H1 (cell line): ENCODE measurements around the gene DYRK2. TPM values are rescaled to one million over a fixed set of nuclear protein-coding genes. Genes with fewer than 3 reads are reported as not detected.

Source experiments
- CTCF ChIA-PET: fragments of 300-600 bp; sonication (Branson Sonifier 250); formaldehyde crosslinking; loops from one replicate; lab custom pipeline; 2021; ENCODE audit not compliant: partially characterized antibody; lab: Charles Lee
- POLR2A ChIA-PET: fragments of 300-600 bp; sonication (Branson Sonifier 250); formaldehyde crosslinking; loops from one replicate; lab custom pipeline; 2021; ENCODE audit warnings: inconsistent platforms; ENCODE audit not compliant: partially characterized antibody; lab: Charles Lee
- DNase-seq, 2 experiments: peaks; one replicate each; pipeline versions ENCODE4 v3.0.0 to v3.0.0-alpha.2; 2010 to 2022; ENCODE audit warnings: low spot score in 2 of 2, low read depth in 1 of 2, mixed read lengths in 1 of 2
- FAIRE-seq: peaks from 2 replicates; lab custom pipeline; 2011; peaks lifted over from hg19 to GRCh38; lab: Jason Lieb, UNC
- H2AFZ ChIP-seq: 2 replicates; pipeline ENCODE4 v1.8.1; 2012; ENCODE audit warnings: low read length, inconsistent platforms
- H2AK5ac ChIP-seq: 2 replicates; pipeline ENCODE4 v1.6.1; 2013; ENCODE audit warnings: low read depth, low read length
- H2BK120ac ChIP-seq: replicated peaks from 2 replicates; pipeline ENCODE3; 2013; ENCODE audit warnings: low read depth, low read length, inconsistent platforms
- H2BK12ac ChIP-seq: 2 replicates; pipeline ENCODE4 v1.6.1; 2013; ENCODE audit warnings: low read depth, low read length
- H2BK15ac ChIP-seq: 2 replicates; pipeline ENCODE4 v1.6.1; 2013; ENCODE audit warnings: low read length
- H2BK20ac ChIP-seq: 2 replicates; pipeline ENCODE4 v1.6.1; 2013; ENCODE audit warnings: low read length
- H2BK5ac ChIP-seq: 2 replicates; pipeline ENCODE4 v1.6.1; 2013; ENCODE audit warnings: low read depth, low read length
- H3K14ac ChIP-seq: 2 replicates; pipeline ENCODE4 v1.6.1; 2013; ENCODE audit warnings: inconsistent platforms; ENCODE audit not compliant: insufficient read length
- H3K18ac ChIP-seq: 2 replicates; pipeline ENCODE4 v1.6.1; 2013; ENCODE audit warnings: low read length; ENCODE audit errors: extremely low read depth
- H3K23ac ChIP-seq: 2 replicates; pipeline ENCODE4 v1.6.1; 2013; ENCODE audit warnings: inconsistent platforms; ENCODE audit not compliant: insufficient read length
- H3K23me2 ChIP-seq: 2 replicates; pipeline ENCODE4 v1.6.1; 2013; ENCODE audit warnings: low read depth, low read length
- H3K27ac ChIP-seq: 2 replicates; pipeline ENCODE4 v1.6.1; 2011; ENCODE audit warnings: low read depth, low read length, inconsistent platforms
- H3K27me3 ChIP-seq, 4 experiments: replicated peaks in 1 of 4; 1 replicate in 1 of 4; 2 replicates in 3 of 4; pipeline versions ENCODE4 v1.6.1 to v1.8.1; 2011 to 2013; ENCODE audit warnings: low read length in 3 of 4, mild to moderate bottlenecking in 3 of 4, inconsistent platforms in 2 of 4, mixed read lengths in 2 of 4, moderate library complexity in 1 of 4; ENCODE audit not compliant: control insufficient read depth in 3 of 4, insufficient read depth in 3 of 4; ENCODE audit errors: extremely low read depth in 1 of 4
- H3K36me3 ChIP-seq, 4 experiments: 2 replicates each; pipeline versions ENCODE4 v1.6.1 to v1.8.1; 2011 to 2013; ENCODE audit warnings: mild to moderate bottlenecking in 4 of 4, low read length in 3 of 4, moderate library complexity in 2 of 4, control low read depth in 1 of 4, inconsistent platforms in 1 of 4; ENCODE audit not compliant: insufficient read depth in 4 of 4, control insufficient read depth in 2 of 4
- H3K4ac ChIP-seq: replicated peaks from 2 replicates; pipeline ENCODE3; 2013; ENCODE audit warnings: low read length, low read depth, mixed read lengths, inconsistent platforms; ENCODE audit not compliant: insufficient read length
- H3K4me1 ChIP-seq, 4 experiments: replicated peaks in 1 of 4; 1 replicate in 1 of 4; 2 replicates in 3 of 4; pipeline versions ENCODE4 v1.6.1 to v1.8.1; 2011 to 2013; ENCODE audit warnings: low read length in 3 of 4, inconsistent platforms in 2 of 4, mixed read lengths in 1 of 4; ENCODE audit not compliant: insufficient read depth in 4 of 4, control insufficient read depth in 3 of 4
- H3K4me2 ChIP-seq, 2 experiments: 2 replicates each; pipeline versions ENCODE4 v1.6.1 to v1.8.1; 2011 to 2013; ENCODE audit warnings: low read depth in 2 of 2, low read length in 2 of 2, control low read depth in 1 of 2, inconsistent platforms in 1 of 2, mild to moderate bottlenecking in 1 of 2; ENCODE audit not compliant: insufficient read depth in 1 of 2
- H3K4me3 ChIP-seq, 4 experiments: fragments of 200-600, 300-600 bp in 1 of 4; sonication (generic), shearing (Covaris generic), sonication (Bioruptor Twin) in 1 of 4; 2 replicates each; pipeline versions ENCODE4 v1.5.1 to v1.8.1; 2011 to 2016; ENCODE audit warnings: low read length in 4 of 4, low read depth in 3 of 4, control low read depth in 2 of 4, inconsistent platforms in 2 of 4, mild to moderate bottlenecking in 2 of 4, mixed read lengths in 1 of 4, moderate library complexity in 1 of 4; ENCODE audit not compliant: insufficient read depth in 2 of 4; ENCODE audit errors: extremely low read depth in 1 of 4
- H3K56ac ChIP-seq: replicated peaks from 2 replicates; pipeline ENCODE3; 2013; ENCODE audit warnings: low read depth, mild to moderate bottlenecking, mixed read lengths, low read length, inconsistent platforms; ENCODE audit not compliant: insufficient read length
- H3K79me1 ChIP-seq: 2 replicates; pipeline ENCODE4 v1.6.1; 2013; ENCODE audit warnings: low read depth, low read length, control low read depth
- H3K79me2 ChIP-seq, 2 experiments: 2 replicates each; pipeline versions ENCODE4 v1.6.1 to v1.8.1; 2012 to 2013; ENCODE audit warnings: low read length in 2 of 2, mild to moderate bottlenecking in 2 of 2, inconsistent platforms in 1 of 2; ENCODE audit not compliant: insufficient read depth in 2 of 2, control insufficient read depth in 1 of 2
- H3K9ac ChIP-seq, 4 experiments: replicated peaks in 1 of 4; 1 replicate in 1 of 4; 2 replicates in 3 of 4; pipeline versions ENCODE4 v1.6.1 to v1.8.1; 2011 to 2013; ENCODE audit warnings: low read depth in 3 of 4, low read length in 3 of 4, control low read depth in 2 of 4, mild to moderate bottlenecking in 2 of 4, moderate library complexity in 2 of 4, inconsistent platforms in 1 of 4; ENCODE audit errors: extremely low read depth in 1 of 4
- H3K9me3 ChIP-seq, 2 experiments: 2 replicates each; pipeline versions ENCODE4 v1.6.1 to v1.8.1; 2012 to 2013; ENCODE audit warnings: mild to moderate bottlenecking in 2 of 2, moderate library complexity in 2 of 2, control low read depth in 1 of 2, inconsistent platforms in 1 of 2, low read depth in 1 of 2, low read length in 1 of 2, mixed read lengths in 1 of 2; ENCODE audit not compliant: insufficient read depth in 2 of 2
- H4K20me1 ChIP-seq, 2 experiments: replicated peaks in 1 of 2; 2 replicates each; pipeline versions ENCODE3 to v1.8.1; 2011 to 2013; ENCODE audit warnings: inconsistent platforms in 2 of 2, low read length in 2 of 2, mild to moderate bottlenecking in 1 of 2; ENCODE audit not compliant: insufficient read depth in 2 of 2, control insufficient read depth in 1 of 2
- H4K5ac ChIP-seq: 2 replicates; pipeline ENCODE4 v1.6.1; 2013; ENCODE audit warnings: low read length, low read depth, mixed read lengths, inconsistent platforms; ENCODE audit not compliant: insufficient read length
- H4K8ac ChIP-seq: 2 replicates; pipeline ENCODE4 v1.8.0; 2013; ENCODE audit warnings: mild to moderate bottlenecking, moderate library complexity, low read length, inconsistent platforms; ENCODE audit not compliant: insufficient read depth; ENCODE audit errors: extremely low read depth
- H4K91ac ChIP-seq: replicated peaks from 2 replicates; pipeline ENCODE3; 2013; ENCODE audit warnings: low read length, mixed read lengths, inconsistent platforms; ENCODE audit not compliant: insufficient read length
- GABPA ChIP-seq: IDR thresholded peaks from 2 replicates; pipeline ENCODE4 v1.6.1; 2011; ENCODE audit warnings: mild to moderate bottlenecking, low read length, moderate library complexity, borderline replicate concordance; ENCODE audit not compliant: insufficient read depth
- JUND ChIP-seq: IDR thresholded peaks from 2 replicates; pipeline ENCODE4 v1.6.1; 2011; ENCODE audit warnings: mild to moderate bottlenecking, improper control_type of control experiment, low read length
- POLR2A ChIP-seq, 2 experiments: IDR thresholded peaks; 1 replicate in 1 of 2; 2 replicates in 1 of 2; pipeline ENCODE4 v1.6.1; 2011; ENCODE audit warnings: low read depth in 2 of 2, low read length in 2 of 2, mild to moderate bottlenecking in 2 of 2; ENCODE audit errors: control extremely low read depth in 1 of 2
- POLR2AphosphoS5 ChIP-seq: IDR thresholded peaks from 2 replicates; pipeline ENCODE4 v1.6.1; 2011; ENCODE audit warnings: low read depth, low read length
- RAD21 ChIP-seq, 2 experiments: IDR thresholded peaks in 1 of 2; conservative IDR thresholded peaks in 1 of 2; 2 replicates each; pipeline ENCODE4 v1.6.1; 2011; ENCODE audit warnings: low read depth in 2 of 2, low read length in 2 of 2, improper control_type of control experiment in 1 of 2, inconsistent platforms in 1 of 2, mild to moderate bottlenecking in 1 of 2, moderate library complexity in 1 of 2
- TAF7 ChIP-seq: optimal IDR thresholded peaks from 2 replicates; pipeline ENCODE3; 2011; ENCODE audit warnings: low read depth, mild to moderate bottlenecking, inconsistent platforms, low read length, moderate library complexity, borderline replicate concordance
- TCF12 ChIP-seq: IDR thresholded peaks from 2 replicates; pipeline ENCODE4 v1.6.1; 2011; ENCODE audit warnings: low read depth, mild to moderate bottlenecking, low read length
- WGBS, 2 experiments: shearing (Covaris generic) in 1 of 2; methylation state at CpG; one replicate each; pipeline versions ENCODE4 v1.1.6 to v1.1.7; 2013 to 2015; ENCODE audit warnings: low lambda C conversion rate in 2 of 2, mixed read lengths in 2 of 2, inconsistent platforms in 1 of 2, low coverage in 1 of 2, missing lambda C conversion rate in 1 of 2; ENCODE audit not compliant: insufficient replicate concordance in 2 of 2, insufficient coverage in 1 of 2, insufficient read length in 1 of 2; ENCODE audit errors: extremely low coverage in 1 of 2, missing lambda C conversion rate in 1 of 2; 5-methylcytosine and 5-hydroxymethylcytosine counted together
- polyA plus RNA-seq, 7 experiments: library from polyadenylated mRNA; depleted of rRNA in 3 of 7; stranded (reverse) in 5 of 7; unstranded in 2 of 7; fragments of >200 nt in 5 of 7; fragments of 200-250 nt in 2 of 7; gene quantifications; 1 replicate in 5 of 7; 2 replicates in 1 of 7; 4 replicates in 1 of 7; pipeline versions ENCODE4 v1.2.1 to v1.2.3, GENCODE V29; 2011 to 2013; ENCODE audit warnings: missing spikeins in 2 of 7, mixed read lengths in 2 of 7
- total RNA-seq: library from RNA; stranded (reverse); fragmentation: NEBNext Ultra II Directional; extraction: Animal tissue kit (Norgen Biotek cat#: 25700); gene quantifications from 2 replicates; pipeline ENCODE4 v1.2.1, GENCODE V29; 2021
- TF ChIP-seq, protein P1 (sequence below): IDR thresholded peaks from 2 replicates; pipeline ENCODE4 v1.6.1; 2012; ENCODE audit warnings: inconsistent platforms
- TF ChIP-seq, protein P2 (sequence below), 3 experiments: IDR thresholded peaks; 1 replicate in 2 of 3; 2 replicates in 1 of 3; pipeline versions ENCODE4 v1.5.1 to v1.6.1; 2011; ENCODE audit warnings: low read length in 3 of 3, mild to moderate bottlenecking in 3 of 3, inconsistent platforms in 2 of 3, low read depth in 1 of 3, moderate library complexity in 1 of 3; ENCODE audit not compliant: insufficient read depth in 1 of 3; ENCODE audit errors: control extremely low read depth in 1 of 3

DYRK2 gene
- total and polyA plus RNA-seq, 2 of the 8 experiments (the other 6 are each of a cell fraction or from before 2014, with no cell fraction given) = 11.2 to 31.6 TPM

DNA sequence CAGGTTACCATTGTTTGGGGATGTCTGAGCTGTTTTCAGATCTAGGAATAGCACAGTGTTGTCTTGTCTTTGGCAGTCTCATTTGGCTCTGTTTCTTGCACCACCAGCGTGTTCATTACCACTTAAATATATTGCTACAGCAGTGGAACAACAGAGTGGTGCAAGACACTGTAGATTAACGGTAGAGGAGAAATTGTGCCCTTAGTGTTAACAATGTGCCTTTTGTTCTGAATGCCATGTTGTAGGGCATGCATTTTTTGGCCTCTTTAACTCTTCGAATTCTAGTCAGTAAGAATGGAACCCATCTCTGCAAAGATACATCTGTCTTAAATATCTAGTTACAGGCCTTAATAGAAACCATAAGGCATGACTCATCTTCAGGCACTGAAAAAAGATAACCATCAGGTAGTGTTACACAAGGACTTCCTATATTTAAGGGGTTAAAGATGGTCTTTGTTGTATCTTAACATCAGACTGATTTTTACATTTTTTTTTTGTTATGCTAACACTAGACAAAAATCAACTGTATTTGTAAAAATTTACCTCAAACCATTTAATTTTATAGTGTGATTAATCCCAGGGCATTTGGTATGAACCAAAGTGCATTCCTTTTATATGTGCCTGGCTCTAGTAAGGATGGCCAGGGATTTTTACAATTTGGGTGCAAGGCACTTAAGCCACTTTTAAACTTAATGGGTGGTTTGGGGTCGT, 12.9 kb downstream of the DYRK2 start:
- H3K56ac ChIP-seq = no peak overlapping the region
- no peak for FAIRE-seq
- no peak overlapping the region for H4K91ac ChIP-seq
- CTCF ChIA-PET = no interaction called here
- H3K23ac ChIP-seq = no peak overlapping the region
- H4K8ac ChIP-seq = no peak overlapping the region
- no peak for DNase-seq
- H3K23me2 ChIP-seq = no peaks in the 10 kb centered on the region
- no peak overlapping the region for H3K4me3 ChIP-seq
- no peak overlapping the region for H4K5ac ChIP-seq
- no peak overlapping the region for H3K4ac ChIP-seq
- no peak overlapping the region for H2BK15ac ChIP-seq
- POLR2A ChIA-PET = interaction anchor here (4.5 kb wide), 1 partner anchor 7 kb away, joined by 19 read pairs; no protein-coding TSS in a partner anchor
- H3K9me3 ChIP-seq = no peaks in the 10 kb centered on the region
- H2BK120ac ChIP-seq = no peak overlapping the region
- no peak overlapping the region for H3K4me2 ChIP-seq
- H3K36me3 ChIP-seq = peaks cover 16 to 46% (median 27%) of the 10 kb centered on the region in 4 experiments
- H3K79me2 ChIP-seq = peaks cover 13 to 77% of the 10 kb centered on the region in 2 experiments
- H2BK20ac ChIP-seq = no peak overlapping the region
- WGBS, 2 experiments = 82% methylated on average over 4 of the region's 4 CpGs; no CpG with 5 or more reads in 1 of the 2 experiments
- H2AK5ac ChIP-seq = no peak overlapping the region
- H4K20me1 ChIP-seq = peaks cover 8 to 14% of the 10 kb centered on the region in 2 experiments
- H3K9ac ChIP-seq = no peak overlapping the region
- H3K4me1 ChIP-seq = peaks cover 0 to 2% (median 0%) of the 10 kb centered on the region in 4 experiments; a peak in 1 of 7 replicates
- H3K27ac ChIP-seq = no peak overlapping the region
- peaks cover 12% of the 10 kb centered on the region for H3K79me1 ChIP-seq
- no peak overlapping the region for H2AFZ ChIP-seq
- H3K14ac ChIP-seq = no peak overlapping the region
- H2BK12ac ChIP-seq = no peak overlapping the region
- H3K27me3 ChIP-seq = no peaks in the 10 kb centered on the region
- no peak overlapping the region for H2BK5ac ChIP-seq
- H3K18ac ChIP-seq = no peak overlapping the region
- no peak for TF ChIP-seq JUND
- TF ChIP-seq TAF7 = no peak
- TF ChIP-seq POLR2AphosphoS5 = no peak
- no peak for TF ChIP-seq TCF12
- no peak for TF ChIP-seq GABPA
- no peak for TF ChIP-seq POLR2A (IDR thresholded peaks at IDR 0.05; ENCODE audit: control extremely low read depth in 1 of 2, low read depth in 2 of 2, low read length in 2 of 2)
- TF ChIP-seq, protein P1, sequence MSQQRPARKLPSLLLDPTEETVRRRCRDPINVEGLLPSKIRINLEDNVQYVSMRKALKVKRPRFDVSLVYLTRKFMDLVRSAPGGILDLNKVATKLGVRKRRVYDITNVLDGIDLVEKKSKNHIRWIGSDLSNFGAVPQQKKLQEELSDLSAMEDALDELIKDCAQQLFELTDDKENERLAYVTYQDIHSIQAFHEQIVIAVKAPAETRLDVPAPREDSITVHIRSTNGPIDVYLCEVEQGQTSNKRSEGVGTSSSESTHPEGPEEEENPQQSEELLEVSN = no peak
- no peak for TF ChIP-seq RAD21 (IDR thresholded peaks at IDR 0.05 in 1 of 2, conservative IDR thresholded peaks at IDR 0.05 in 1 of 2; ENCODE audit: low read depth in 2 of 2, low read length in 2 of 2)
- TF ChIP-seq, protein P2, sequence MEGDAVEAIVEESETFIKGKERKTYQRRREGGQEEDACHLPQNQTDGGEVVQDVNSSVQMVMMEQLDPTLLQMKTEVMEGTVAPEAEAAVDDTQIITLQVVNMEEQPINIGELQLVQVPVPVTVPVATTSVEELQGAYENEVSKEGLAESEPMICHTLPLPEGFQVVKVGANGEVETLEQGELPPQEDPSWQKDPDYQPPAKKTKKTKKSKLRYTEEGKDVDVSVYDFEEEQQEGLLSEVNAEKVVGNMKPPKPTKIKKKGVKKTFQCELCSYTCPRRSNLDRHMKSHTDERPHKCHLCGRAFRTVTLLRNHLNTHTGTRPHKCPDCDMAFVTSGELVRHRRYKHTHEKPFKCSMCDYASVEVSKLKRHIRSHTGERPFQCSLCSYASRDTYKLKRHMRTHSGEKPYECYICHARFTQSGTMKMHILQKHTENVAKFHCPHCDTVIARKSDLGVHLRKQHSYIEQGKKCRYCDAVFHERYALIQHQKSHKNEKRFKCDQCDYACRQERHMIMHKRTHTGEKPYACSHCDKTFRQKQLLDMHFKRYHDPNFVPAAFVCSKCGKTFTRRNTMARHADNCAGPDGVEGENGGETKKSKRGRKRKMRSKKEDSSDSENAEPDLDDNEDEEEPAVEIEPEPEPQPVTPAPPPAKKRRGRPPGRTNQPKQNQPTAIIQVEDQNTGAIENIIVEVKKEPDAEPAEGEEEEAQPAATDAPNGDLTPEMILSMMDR (IDR thresholded peaks at IDR 0.05; ENCODE audit: control extremely low read depth in 1 of 3, insufficient read depth in 1 of 3, low read depth in 1 of 3, low read length in 3 of 3) = no peak
